ENCODE data around the gene GLG1.
"Not testable (repeated sequence)": the region's sequence is repeated elsewhere in the genome, so short reads cannot be mapped to it uniquely, and the experiment has no call there.

GLG1 gene

GRCh38 chr16:74417897-74418296, 189.0 kb downstream of the GLG1 start:
- not testable (repeated sequence) for FAIRE-seq; DNase-seq (ENCODE audit: insufficient read length, low spot score)

DNA sequence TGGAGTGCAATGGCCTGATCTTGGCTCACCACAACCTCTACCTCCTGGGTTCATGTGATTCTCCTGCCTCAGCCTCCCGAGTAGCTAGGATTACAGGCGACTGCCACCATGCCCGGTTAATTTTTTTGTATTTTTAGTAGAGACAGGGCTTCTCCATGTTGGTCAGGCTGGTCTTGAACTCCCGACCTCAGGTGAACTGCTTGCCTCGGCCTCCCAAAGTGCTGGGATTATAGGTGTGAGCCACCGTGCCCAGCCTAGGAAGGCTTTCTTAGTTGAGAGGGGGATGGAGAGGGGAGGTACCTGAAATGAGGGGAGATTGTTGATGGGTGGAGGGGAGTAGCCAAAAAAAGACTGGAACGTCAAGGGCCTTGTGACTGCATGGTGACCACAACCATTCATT, 193.0 kb downstream of the GLG1 start:
- not testable (repeated sequence) for DNase-seq (ENCODE audit: insufficient read length, low spot score); FAIRE-seq

DNA sequence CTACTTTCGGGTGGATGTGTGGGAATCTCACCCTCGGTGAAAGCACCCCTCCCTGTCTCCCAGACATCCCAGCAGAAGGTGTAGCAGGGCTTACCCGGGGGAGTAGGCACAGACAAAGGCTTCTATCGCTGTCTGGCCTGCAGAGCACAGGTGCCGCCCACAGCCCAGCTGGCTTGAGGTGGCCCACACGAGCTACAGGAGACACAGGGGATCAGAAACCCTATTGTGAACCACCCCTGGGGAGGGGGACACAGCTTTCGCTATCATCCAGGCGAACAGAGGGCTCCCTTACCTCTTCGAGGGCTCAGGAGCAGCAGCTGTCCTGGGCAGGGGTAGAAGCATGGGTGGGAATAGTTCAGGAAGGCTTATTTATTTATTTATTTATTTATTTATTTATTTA, 193.4 kb downstream of the GLG1 start:
- FAIRE-seq; DNase-seq (ENCODE audit: insufficient read length, low spot score): not testable (repeated sequence)

DNA sequence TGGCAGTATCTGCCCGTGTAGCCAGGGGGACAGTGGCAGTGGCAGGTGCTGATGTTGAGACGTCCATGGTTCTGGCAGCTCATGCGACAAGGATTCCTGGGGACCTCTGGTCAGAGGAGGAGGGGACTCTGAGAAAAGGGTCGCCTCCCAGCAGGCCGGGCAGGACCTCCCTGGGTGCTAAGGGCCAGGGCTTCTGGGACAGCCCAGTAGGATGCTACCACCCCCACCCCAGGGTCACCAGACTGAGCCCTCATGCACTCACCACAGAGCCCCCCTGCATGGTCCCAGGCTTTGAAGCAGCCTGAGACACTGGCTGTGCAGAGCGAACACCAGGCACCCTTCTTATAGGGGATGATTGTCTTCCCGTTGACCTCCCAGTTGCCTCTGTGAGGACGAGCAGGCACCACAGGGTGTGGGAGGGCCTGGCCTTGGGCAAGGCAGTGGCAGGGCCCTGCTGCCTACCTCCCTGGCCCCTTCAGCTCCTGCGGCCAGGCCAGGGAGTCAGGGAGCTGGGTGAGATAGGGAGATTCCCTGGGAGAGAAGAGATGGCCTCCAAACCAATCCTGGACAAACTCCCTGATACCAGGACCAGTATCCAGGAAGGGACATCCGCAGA, 194.0 kb downstream of the GLG1 start:
- FAIRE-seq; DNase-seq (ENCODE audit: insufficient read length, low spot score): not testable (repeated sequence)

DNA sequence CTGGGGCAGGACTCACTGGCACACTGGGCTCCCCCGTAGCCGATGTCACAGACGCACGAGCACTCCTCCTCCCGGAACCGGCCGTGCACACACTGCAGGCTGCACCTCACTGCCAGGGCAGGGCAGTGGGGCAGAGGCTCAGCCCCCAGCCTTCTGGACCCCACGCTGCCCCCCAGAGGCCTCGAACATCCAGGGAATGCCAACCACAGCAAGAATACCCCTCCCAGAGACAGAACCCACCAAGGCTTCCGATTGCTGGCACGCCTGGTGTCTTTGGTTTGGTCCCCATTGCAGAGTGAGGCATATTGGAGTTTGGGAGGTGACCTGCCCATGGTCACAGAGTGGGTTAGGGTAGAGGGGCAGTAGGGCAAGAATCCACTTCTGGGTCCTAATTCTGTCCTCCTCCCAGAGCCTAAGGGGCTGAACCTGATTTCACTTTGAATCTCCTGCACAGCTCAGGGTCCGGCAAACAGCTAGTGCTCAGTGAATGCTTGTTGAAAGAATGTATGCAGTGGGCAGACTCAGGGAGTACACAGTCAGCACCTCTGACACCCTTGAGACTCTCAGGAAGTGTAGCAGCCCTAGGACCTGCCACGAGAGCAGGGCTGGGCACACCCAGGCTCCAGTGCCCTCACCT, 194.7 kb downstream of the GLG1 start:
- not testable (repeated sequence) for DNase-seq (ENCODE audit: insufficient read length, low spot score); FAIRE-seq

- DNase-seq (ENCODE audit: insufficient read length, low spot score); FAIRE-seq: not testable (repeated sequence)
These were observed 195.9 kb downstream of the GLG1 start for GRCh38 chr16:74410981-74411380.

DNA sequence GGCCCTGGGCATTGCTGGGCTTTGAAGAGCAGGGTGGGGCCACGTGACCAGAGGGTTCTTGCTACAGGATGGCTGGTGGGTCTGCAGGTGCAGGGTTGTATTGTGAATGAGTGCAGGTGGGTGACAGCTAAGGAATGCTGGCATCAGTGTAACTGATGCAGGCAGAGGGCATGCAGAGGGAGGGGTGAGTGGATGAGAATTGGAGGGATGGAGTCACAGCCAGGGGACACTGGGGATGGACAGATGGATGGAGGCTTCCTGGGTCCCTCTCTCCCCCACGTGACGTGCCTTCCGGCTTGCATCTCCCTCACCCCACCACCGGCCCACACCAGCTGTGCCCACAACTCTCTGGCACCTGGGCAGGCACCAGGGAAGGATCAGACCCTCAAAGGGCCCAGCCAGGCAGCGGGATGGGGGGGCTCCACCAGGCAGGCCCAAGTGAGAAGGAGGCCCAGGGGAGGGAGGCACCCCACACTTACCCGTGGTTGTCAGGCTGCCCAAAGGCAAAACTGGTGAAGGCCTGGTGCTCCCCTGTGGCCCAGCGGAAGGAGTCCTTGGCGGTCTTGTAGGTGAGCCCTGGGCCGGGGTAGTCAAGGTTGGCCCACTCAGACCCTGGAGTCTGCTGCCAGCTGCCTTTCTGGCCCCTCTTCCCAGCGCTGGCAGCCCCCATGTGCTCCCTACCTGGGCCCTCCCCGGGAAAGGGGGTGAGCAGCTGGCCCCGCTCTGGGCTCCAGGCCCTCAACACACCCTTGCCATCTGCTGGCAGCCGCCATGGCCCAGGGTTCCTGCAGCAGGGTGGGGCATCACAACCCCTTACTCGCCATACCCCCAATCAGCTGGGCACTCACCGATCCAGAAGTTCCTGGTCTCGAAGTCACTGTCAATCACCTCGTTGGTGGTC, 196.6 kb downstream of the GLG1 start:
- DNase-seq (ENCODE audit: insufficient read length, low spot score); FAIRE-seq: not testable (repeated sequence)

DNA sequence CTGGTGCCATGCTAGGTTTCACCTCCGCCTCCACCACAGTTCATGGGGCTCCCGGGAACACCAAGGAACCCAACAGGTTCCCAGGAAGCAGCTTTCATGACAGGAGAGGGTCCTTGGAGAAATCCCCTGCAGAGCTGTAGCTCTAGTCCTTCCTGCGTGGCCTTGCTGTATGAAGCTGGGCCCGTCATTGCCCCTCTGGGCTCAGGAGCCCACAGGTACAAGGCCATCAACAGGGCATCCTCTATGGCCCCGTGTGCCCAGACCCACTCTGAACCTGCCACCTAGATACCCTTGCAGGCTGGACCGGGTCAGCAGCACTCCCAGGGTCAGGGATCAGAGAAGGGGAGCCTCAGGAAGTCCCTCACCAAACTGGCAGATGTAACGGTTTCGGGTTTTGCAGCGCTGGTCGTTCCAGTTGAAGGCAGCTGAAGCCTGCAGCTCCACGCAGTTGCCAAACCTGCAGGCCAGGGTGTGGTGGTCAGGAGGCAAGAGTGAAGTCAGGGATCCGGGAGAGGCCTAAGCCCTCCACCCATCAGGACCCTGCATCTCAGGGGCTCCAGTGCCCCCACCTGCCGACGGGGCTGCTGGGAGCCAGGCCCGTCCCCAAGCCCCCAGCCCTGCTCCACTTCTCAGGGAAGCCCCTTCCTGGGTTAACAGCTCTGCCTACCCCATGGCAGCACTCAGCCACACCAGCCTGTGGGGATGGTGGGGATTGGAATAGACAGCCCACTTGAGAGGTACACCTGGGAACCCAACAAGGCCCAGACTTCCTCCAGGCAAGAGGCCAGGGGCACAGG, 197.5 kb downstream of the GLG1 start:
- FAIRE-seq; DNase-seq (ENCODE audit: insufficient read length, low spot score): not testable (repeated sequence)

- FAIRE-seq; DNase-seq (ENCODE audit: insufficient read length, low spot score): not testable (repeated sequence)
These were observed 199.6 kb downstream of the GLG1 start for GRCh38 chr16:74407362-74407705.

- FAIRE-seq = not testable (repeated sequence)
These were observed 200.1 kb downstream of the GLG1 start for GRCh38 chr16:74406600-74407361.

GRCh38 chr16:74404148-74404933, 202.6 kb downstream of the GLG1 start:
- not testable (repeated sequence) for FAIRE-seq; DNase-seq (ENCODE audit: insufficient read length, low spot score)

More at GRCh38 chr16:74406600-74407361, 200.1 kb downstream of the GLG1 start:
- DNase-seq (ENCODE audit: insufficient read length, low spot score) = not testable (repeated sequence)

GRCh38 chr16:74400238-74400637, 206.7 kb downstream of the GLG1 start:
- not testable (repeated sequence) for DNase-seq (ENCODE audit: insufficient read length, low spot score); FAIRE-seq

GRCh38 chr16:74398212-74398895, 208.6 kb downstream of the GLG1 start:
- FAIRE-seq = not testable (repeated sequence)

More at GRCh38 chr16:74398212-74398895, 208.6 kb downstream of the GLG1 start:
- DNase-seq (ENCODE audit: insufficient read length, low spot score) = not testable (repeated sequence)

Data from GM12891 (cell line).